Measurements from ENCODE around the gene PLCD3.

- TF ChIP-seq CTCF (IDR thresholded peaks at IDR 0.05; ENCODE audit: insufficient read depth, low read length) = no peak
- TF ChIP-seq POLR2AphosphoS5 (IDR thresholded peaks at IDR 0.05; ENCODE audit: low read depth) = no peak
- no peak for TF ChIP-seq SPI1 (IDR thresholded peaks at IDR 0.05; ENCODE audit: borderline replicate concordance, low read depth)
- no peak for TF ChIP-seq REST (IDR thresholded peaks at IDR 0.05; ENCODE audit: insufficient replicate concordance, low read depth)
These were observed 32.5 kb upstream of the PLCD3 start for GRCh38 chr17:45164734-45165269.
